BLaER1 treated with 17β-estradiol and CSF1 and Interleukin-3, amounts not matched to agents 10 nM and 100 nM (cell line): ENCODE results near the gene SSTR3.
"Not testable (repeated sequence)": the region's sequence is repeated elsewhere in the genome, so short reads cannot be mapped to it uniquely, and the experiment has no call there.

Experiments
- H3K27ac ChIP-seq, 11 experiments: shearing (Covaris generic); formaldehyde crosslinking; 2 replicates each; pipeline ENCODE4 v1.8.1; 2022
- H3K27me3 ChIP-seq, 11 experiments: shearing (Covaris generic); formaldehyde crosslinking; 2 replicates each; pipeline ENCODE4 v1.8.1; 2022
- H3K36me3 ChIP-seq, 11 experiments: shearing (Covaris generic); formaldehyde crosslinking; 2 replicates each; pipeline ENCODE4 v1.8.1; 2022
- H3K4me1 ChIP-seq, 10 experiments: shearing (Covaris generic); formaldehyde crosslinking; 2 replicates each; pipeline ENCODE4 v1.8.1; 2022
- H3K4me2 ChIP-seq, 11 experiments: shearing (Covaris generic); formaldehyde crosslinking; 2 replicates each; pipeline ENCODE4 v1.8.1; 2022
- H3K4me3 ChIP-seq, 10 experiments: shearing (Covaris generic); formaldehyde crosslinking; 2 replicates each; pipeline ENCODE4 v1.8.1; 2022
- H3K9ac ChIP-seq, 11 experiments: shearing (Covaris generic); formaldehyde crosslinking; 2 replicates each; pipeline ENCODE4 v1.8.1; 2022
- H3K9me3 ChIP-seq, 11 experiments: shearing (Covaris generic); formaldehyde crosslinking; replicated peaks in 1 of 11; 2 replicates each; pipeline ENCODE4 v1.8.1; 2022
- H4K20me1 ChIP-seq, 11 experiments: shearing (Covaris generic); formaldehyde crosslinking; 2 replicates each; pipeline ENCODE4 v1.8.1; 2022
- Cebpa-rat ChIP-seq, 11 experiments: shearing (Covaris generic); IDR thresholded peaks; 2 replicates each; pipeline ENCODE4 v1.8.1; 2022

SSTR3 gene

GRCh38 chr22:37240240-37240940 is 28.1 kb upstream of the SSTR3 start:
- H3K9ac ChIP-seq, result peak overlapping the region; percentile 70 to 92 (median 86); a peak in 19 of 22 replicates
- peak overlapping the region; percentile 91 to 100 (median 99) for H3K4me2 ChIP-seq
- no peaks in the 10 kb centered on the region for H3K27me3 ChIP-seq
- peak overlapping the region in 10 of 11 experiments; percentile 78 to 94 (median 86); a peak in 17 of 22 replicates for H3K27ac ChIP-seq
- peak overlapping the region in 8 of 10 experiments; percentile 80 to 99 (median 90); a peak in 13 of 20 replicates for H3K4me3 ChIP-seq
- peaks cover 80 to 98% (median 91%) of the 10 kb centered on the region in 10 experiments for H3K4me1 ChIP-seq
- TF ChIP-seq Cebpa-rat (IDR thresholded peaks at IDR 0.05), result no peak
- H3K36me3 ChIP-seq, result peaks cover 51 to 65% (median 62%) of the 10 kb centered on the region in 11 experiments
- H4K20me1 ChIP-seq, result peaks cover 60 to 69% (median 66%) of the 10 kb centered on the region in 11 experiments; a peak in 21 of 22 replicates
- H3K9me3 ChIP-seq, result no peaks in the 10 kb centered on the region

GRCh38 chr22:37239336-37240239 is 27.3 kb upstream of the SSTR3 start:
- H3K9ac ChIP-seq, result peak overlapping the region; percentile 46 to 92 (median 85); a peak in 19 of 22 replicates
- peak overlapping the region in 8 of 11 experiments; percentile 15 to 94 (median 83); a peak in 12 of 22 replicates for H3K27ac ChIP-seq
- peaks cover 58 to 73% (median 70%) of the 10 kb centered on the region in 11 experiments for H3K36me3 ChIP-seq
- H3K4me1 ChIP-seq, result peaks cover 80 to 98% (median 91%) of the 10 kb centered on the region in 10 experiments
- no peak for TF ChIP-seq Cebpa-rat (IDR thresholded peaks at IDR 0.05)
- H3K27me3 ChIP-seq, result no peaks in the 10 kb centered on the region
- H3K9me3 ChIP-seq, result no peaks in the 10 kb centered on the region
- H3K4me2 ChIP-seq, result peak overlapping the region; percentile 91 to 100 (median 99)
- peaks cover 68 to 77% (median 74%) of the 10 kb centered on the region in 11 experiments for H4K20me1 ChIP-seq
- H3K4me3 ChIP-seq, result peak overlapping the region in 4 of 10 experiments; percentile 38 to 98 (median 86); a peak in 5 of 20 replicates

- H3K4me3 ChIP-seq, result peak overlapping the region in 7 of 10 experiments; percentile 7 to 30 (median 27); a peak in 5 of 20 replicates
- H3K36me3 ChIP-seq, result peaks cover 78 to 93% (median 90%) of the 10 kb centered on the region in 11 experiments
- peaks cover 95 to 99% (median 98%) of the 10 kb centered on the region in 10 experiments for H3K4me1 ChIP-seq
- no peak for TF ChIP-seq Cebpa-rat (IDR thresholded peaks at IDR 0.05)
- H3K4me2 ChIP-seq, result peak overlapping the region; percentile 91 to 100 (median 99)
- H3K27me3 ChIP-seq, result no peaks in the 10 kb centered on the region
- peaks cover 88 to 97% (median 94%) of the 10 kb centered on the region in 11 experiments for H4K20me1 ChIP-seq
- peak overlapping the region in 8 of 11 experiments; percentile 8 to 67 (median 56); a peak in 14 of 22 replicates for H3K27ac ChIP-seq
- no peaks in the 10 kb centered on the region for H3K9me3 ChIP-seq
- H3K9ac ChIP-seq, result peak overlapping the region; percentile 31 to 90 (median 51); a peak in 18 of 22 replicates
These were observed 25.3 kb upstream of the SSTR3 start for GRCh38 chr22:37237371-37238268.

GRCh38 chr22:37235897-37236607 is 23.8 kb upstream of the SSTR3 start:
- H3K4me1 ChIP-seq, result peaks cover 98 to 99% (median 98%) of the 10 kb centered on the region in 10 experiments

GRCh38 chr22:37234736-37235711 is 22.7 kb upstream of the SSTR3 start:
- no peak for TF ChIP-seq Cebpa-rat (IDR thresholded peaks at IDR 0.05)
- Histone ChIP-seq H3K36me3 (peaks cover 86 to 94% (median 89%) of the 10 kb centered on the region in 11 experiments), H3K27ac (peak overlapping the region in 6 of 11 experiments; percentile 11 to 52 (median 32); a peak in 6 of 22 replicates), H3K4me2 (peak overlapping the region; percentile 87 to 99 (median 94)), H3K9me3 (no peaks in the 10 kb centered on the region), H3K9ac (peak overlapping the region in 6 of 11 experiments; percentile 3 to 53 (median 27); a peak in 8 of 22 replicates), H3K4me3 (peak overlapping the region in 2 of 10 experiments; percentile 10 to 17; a peak in 2 of 20 replicates), H4K20me1 (peaks cover 81 to 98% (median 96%) of the 10 kb centered on the region in 11 experiments), H3K27me3 (no peaks in the 10 kb centered on the region), H3K4me1 (peaks cover 97 to 98% (median 98%) of the 10 kb centered on the region in 10 experiments)

More at GRCh38 chr22:37235897-37236607, 23.8 kb upstream of the SSTR3 start:
- peak overlapping the region in 5 of 11 experiments; percentile 3 to 53 (median 24); a peak in 4 of 22 replicates for H3K9ac ChIP-seq
- TF ChIP-seq Cebpa-rat (IDR thresholded peaks at IDR 0.05), result peak in 2 of 11 experiments; percentile 13 to 75; a peak in 3 of 22 replicates
- peak overlapping the region in 5 of 11 experiments; percentile 23 to 49 (median 38); a peak in 4 of 22 replicates for H3K27ac ChIP-seq
- H3K4me2 ChIP-seq, result peak overlapping the region; percentile 87 to 99 (median 94)
- no peaks in the 10 kb centered on the region for H3K27me3 ChIP-seq
- H3K9me3 ChIP-seq, result no peaks in the 10 kb centered on the region
- H3K4me3 ChIP-seq, result peak overlapping the region in 1 of 10 experiments; percentile 10; a peak in 1 of 20 replicates
- H3K36me3 ChIP-seq, result peaks cover 93 to 98% (median 95%) of the 10 kb centered on the region in 11 experiments
- peaks cover 91 to 100% (median 98%) of the 10 kb centered on the region in 11 experiments for H4K20me1 ChIP-seq

GRCh38 chr22:37233751-37234631 is 21.7 kb upstream of the SSTR3 start:
- Histone ChIP-seq H3K27ac (peak overlapping the region in 6 of 11 experiments; percentile 11 to 52 (median 37); a peak in 6 of 22 replicates), H3K4me1 (peaks cover 96 to 98% (median 97%) of the 10 kb centered on the region in 10 experiments), H3K4me3 (no peak overlapping the region), H3K9ac (peak overlapping the region in 8 of 11 experiments; percentile 2 to 53 (median 34); a peak in 8 of 22 replicates), H3K4me2 (peak overlapping the region; percentile 87 to 99 (median 94)), H3K9me3 (no peaks in the 10 kb centered on the region), H3K36me3 (peaks cover 75 to 89% (median 86%) of the 10 kb centered on the region in 11 experiments), H3K27me3 (no peaks in the 10 kb centered on the region), H4K20me1 (peaks cover 71 to 95% (median 85%) of the 10 kb centered on the region in 11 experiments)
- no peak for TF ChIP-seq Cebpa-rat (IDR thresholded peaks at IDR 0.05)

GRCh38 chr22:37233371-37233750 is 21.1 kb upstream of the SSTR3 start:
- peak overlapping the region in 3 of 11 experiments; percentile 9 to 52 (median 13); a peak in 2 of 22 replicates for H3K27ac ChIP-seq
- H3K36me3 ChIP-seq, result peaks cover 69 to 88% (median 80%) of the 10 kb centered on the region in 11 experiments
- H3K9ac ChIP-seq, result peak overlapping the region in 7 of 11 experiments; percentile 2 to 53 (median 35); a peak in 4 of 22 replicates
- peaks cover 65 to 95% (median 79%) of the 10 kb centered on the region in 11 experiments for H4K20me1 ChIP-seq
- peak overlapping the region; percentile 87 to 99 (median 94); a peak in 21 of 22 replicates for H3K4me2 ChIP-seq
- peaks cover 96 to 98% (median 97%) of the 10 kb centered on the region in 10 experiments for H3K4me1 ChIP-seq
- not testable (repeated sequence) for H3K27me3 ChIP-seq, H3K9me3 ChIP-seq, H3K4me3 ChIP-seq
